ENCODE results near the gene PAX5.

Gene PAX5

DNA sequence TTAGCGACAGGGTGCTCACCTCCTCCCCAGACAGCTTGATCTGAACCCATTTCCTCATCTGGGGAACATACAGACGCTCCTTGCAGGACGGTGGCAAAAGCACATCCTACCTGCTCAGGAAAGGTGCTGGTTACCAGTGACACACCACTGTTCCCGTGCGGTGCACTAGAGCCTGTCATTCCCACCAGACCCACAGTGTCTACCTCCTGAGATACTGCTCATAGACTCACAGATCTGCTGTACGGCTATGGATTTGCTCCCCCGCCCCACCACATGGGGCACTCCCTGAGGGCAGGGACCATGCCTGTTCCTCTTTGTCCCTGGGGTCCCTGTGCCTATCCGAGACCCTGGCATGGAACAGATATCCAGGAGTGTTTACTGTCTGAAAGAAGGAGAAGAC lies 208.9 kb downstream of the PAX5 start:
- no peak for DNase-seq

DNA sequence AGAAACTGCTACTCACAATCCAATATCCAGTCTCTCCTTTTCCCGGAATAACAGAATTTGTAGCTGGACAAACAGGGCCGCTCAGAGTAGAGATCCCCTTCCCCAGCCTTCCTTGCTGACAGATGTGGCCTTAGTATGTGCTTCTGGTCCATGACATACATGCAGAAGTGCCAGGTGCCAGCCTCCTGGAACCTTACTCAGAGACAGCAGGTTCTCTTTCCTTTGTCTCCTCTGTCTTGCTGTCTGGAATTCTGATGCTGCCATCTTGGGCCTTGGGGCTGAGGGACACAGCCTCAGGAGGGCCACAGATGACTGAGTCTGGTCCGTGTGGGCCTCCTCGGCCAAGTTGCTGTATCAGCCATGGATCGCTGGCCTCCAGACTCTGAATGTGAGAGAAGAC lies 210.1 kb downstream of the PAX5 start:
- DNase-seq = no peak

DNA sequence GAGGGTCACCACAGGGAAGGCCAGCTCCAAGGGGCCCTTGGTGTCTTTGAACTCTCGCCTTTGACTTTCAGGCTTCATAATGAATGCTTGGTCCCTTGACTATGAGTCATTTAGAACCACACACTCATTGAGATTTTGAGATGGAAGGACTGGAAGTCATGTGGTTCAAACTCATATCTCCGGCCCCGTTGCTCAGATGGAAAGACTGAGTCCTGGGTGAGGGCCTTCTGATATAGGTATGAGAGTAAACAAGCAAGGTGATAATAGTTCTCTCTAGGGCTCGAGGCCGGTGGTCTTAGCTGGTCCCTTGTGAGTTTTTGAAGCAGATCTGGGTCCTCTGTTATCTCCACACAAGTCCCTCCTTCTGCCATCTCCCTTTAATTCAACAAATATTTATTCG lies 210.6 kb downstream of the PAX5 start:
- no peak for DNase-seq

GRCh38 chr9:36822201-36822600 lies 211.9 kb downstream of the PAX5 start:
- DNase-seq = no peak

- no peak for DNase-seq
Measured at GRCh38 chr9:36820392-36820861, 213.6 kb downstream of the PAX5 start.

DNA sequence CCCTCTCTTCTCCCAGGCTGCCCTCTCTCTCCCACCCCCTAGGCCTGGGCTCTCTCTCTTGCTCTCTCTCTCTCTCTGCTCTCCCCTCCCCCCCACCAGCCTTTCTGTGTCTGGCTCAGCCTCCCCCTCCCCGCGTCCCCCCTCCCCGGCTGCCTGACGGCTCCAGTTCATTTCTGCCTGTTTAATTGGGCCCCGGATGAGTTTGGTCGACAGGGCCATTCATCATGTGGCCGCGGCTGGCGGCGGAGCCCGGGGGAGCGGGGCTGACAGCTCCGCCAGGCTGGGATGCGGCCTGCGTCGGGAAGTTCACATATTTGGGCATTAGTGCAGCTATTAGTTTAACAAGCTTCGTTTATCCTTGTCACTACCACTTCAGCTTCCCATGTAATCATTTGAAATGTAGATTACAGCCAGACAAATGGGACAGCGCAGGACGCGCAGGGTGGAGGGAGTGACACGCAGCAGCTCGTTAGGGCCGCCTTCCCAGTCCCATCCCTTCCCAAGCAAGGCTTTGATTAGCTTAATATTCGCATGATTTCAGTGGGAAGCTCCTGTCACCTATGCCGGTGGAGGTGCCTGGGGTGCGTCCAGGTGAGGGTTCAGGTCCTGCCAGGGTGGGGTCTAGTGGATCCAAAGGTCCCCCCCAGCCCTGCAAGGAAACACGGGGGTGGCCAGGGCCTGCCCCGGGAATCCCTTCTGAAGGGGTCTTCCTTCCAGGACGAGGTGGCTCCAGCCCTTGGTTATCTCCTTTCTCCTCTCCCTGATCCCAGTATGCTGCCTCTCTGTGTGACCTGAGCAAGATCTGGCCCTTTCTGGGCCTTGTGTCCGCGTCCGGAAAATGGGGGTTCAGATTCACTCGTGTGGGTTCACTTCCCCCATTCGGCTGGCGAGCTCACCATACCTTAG lies 214.8 kb downstream of the PAX5 start:
- DNase-seq = no peak

GRCh38 chr9:36818242-36818938 lies 215.7 kb downstream of the PAX5 start:
- no peak for DNase-seq

DNA sequence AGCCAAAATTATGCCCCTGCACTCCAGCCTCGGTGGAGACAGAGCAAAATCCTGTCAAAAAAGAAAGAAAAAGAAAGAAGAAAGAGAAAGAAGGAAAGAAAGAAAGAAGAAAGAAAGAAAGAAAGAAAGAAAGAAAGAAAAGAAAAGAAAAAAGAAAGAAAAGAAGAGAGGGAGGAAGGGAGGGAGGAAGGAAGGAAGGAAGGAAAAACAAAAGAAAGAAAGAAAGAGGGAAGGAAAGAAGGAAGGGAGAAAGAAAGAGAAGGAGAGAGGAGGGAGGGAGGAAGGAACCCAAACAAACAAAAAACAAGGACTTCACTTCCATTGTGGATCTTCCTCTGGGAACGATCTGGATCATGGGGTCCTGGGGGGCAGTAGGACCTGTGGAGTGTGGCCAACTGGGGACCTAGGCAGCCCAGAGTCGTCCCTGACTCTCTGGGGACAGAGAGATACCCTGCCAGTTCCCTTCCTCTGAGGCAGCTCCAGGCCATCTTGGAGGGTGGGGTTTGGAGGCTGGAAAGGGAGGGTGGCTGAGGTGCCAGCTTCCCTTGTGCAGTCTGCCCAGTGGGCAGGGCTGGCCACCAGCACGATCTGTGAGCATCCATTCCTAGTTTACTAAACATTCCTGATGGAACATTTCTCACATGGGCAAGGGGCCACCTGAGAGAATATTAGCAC lies 216.8 kb downstream of the PAX5 start:
- DNase-seq = no peak

- no peak for DNase-seq
Measured at GRCh38 chr9:36816371-36816770, 217.7 kb downstream of the PAX5 start.

DNA sequence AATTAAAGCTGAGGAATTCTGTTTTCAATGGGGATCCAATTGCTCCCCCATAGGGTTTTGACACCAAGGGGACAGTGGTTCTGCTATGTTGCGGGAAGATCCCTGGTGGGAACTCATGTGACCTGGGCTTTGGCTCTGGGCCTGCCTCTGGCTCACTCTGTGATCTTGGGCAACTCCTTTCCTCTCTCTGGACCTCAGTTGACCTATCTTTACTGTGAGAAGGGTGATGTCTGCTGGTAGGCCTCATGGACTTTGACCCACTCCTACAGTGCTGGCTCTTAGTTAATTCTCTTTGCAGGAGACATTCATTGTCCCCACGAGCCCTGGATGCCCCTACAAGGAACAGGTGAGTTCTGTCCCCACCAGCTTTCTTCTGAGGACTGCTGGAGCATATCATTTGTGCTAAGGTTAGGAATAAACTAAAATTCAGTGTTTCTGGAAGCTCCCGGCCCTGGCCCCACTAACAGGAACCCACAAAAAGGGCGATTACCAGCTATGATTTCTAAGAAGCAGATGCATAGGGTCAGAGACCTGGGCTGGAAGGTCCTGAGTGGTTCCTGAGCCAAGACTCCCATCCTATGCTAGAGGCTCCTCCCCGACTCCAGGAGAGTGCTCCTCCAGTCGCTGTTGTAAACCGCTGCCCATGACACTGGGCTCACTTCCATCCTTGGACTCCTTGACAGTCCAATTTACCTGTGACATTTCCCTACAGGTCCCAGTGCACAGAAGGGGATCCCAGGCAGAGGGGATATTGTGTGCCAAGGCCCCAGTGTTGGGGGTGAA lies 218.3 kb downstream of the PAX5 start:
- DNase-seq = no peak

- DNase-seq = no peak
Measured at GRCh38 chr9:36815023-36815422, 219.0 kb downstream of the PAX5 start.

DNA sequence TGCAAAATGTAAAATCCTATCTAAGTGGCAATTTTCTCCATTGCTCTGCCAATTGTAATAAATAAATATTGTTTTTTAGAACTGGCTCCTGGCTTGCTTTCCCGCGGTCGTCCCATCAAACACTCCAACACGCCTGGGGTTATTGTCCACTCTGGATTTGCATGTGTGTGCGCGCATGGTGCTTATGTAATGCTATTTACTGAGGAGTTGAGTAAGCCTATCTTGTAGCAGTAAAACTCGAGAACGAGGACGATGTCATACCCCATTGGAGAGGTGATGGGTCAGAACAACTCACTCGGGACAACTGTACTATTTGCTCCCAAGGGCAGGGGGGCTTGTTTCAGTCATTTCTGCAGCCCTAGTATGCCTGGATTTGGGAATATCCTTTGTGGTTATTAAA lies 220.9 kb downstream of the PAX5 start:
- no peak for DNase-seq

DNA sequence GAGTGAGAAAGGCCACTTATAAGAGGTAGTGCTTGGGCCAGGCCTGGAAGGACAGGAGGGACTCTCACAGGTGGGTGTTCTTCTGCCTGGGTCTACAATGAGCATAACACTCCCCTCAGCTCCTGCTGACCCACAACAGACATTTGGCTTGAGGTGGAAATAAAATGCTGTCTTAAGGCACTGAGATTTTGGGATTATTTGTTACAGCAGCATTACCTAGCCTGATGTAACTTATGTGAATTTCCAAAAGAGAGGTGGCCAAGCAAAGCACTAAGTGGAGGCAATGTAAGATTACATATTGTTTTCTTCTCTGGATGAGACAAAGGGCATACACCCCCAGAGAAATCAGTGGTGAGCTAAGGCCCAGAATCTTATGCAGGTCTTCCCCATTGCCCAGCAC lies 221.5 kb downstream of the PAX5 start:
- DNase-seq = no peak

GRCh38 chr9:36808251-36808650 lies 225.8 kb downstream of the PAX5 start:
- DNase-seq = no peak

GRCh38 chr9:36803961-36804360 lies 230.1 kb downstream of the PAX5 start:
- DNase-seq = no peak

- no peak for DNase-seq
Measured at GRCh38 chr9:36802201-36802920, 231.7 kb downstream of the PAX5 start.

GRCh38 chr9:36800455-36800854 lies 233.6 kb downstream of the PAX5 start:
- DNase-seq = no peak

- DNase-seq = no peak
Measured at GRCh38 chr9:36798350-36799065, 235.6 kb downstream of the PAX5 start.

GRCh38 chr9:36797471-36798220 lies 236.4 kb downstream of the PAX5 start:
- DNase-seq = no peak

DNA sequence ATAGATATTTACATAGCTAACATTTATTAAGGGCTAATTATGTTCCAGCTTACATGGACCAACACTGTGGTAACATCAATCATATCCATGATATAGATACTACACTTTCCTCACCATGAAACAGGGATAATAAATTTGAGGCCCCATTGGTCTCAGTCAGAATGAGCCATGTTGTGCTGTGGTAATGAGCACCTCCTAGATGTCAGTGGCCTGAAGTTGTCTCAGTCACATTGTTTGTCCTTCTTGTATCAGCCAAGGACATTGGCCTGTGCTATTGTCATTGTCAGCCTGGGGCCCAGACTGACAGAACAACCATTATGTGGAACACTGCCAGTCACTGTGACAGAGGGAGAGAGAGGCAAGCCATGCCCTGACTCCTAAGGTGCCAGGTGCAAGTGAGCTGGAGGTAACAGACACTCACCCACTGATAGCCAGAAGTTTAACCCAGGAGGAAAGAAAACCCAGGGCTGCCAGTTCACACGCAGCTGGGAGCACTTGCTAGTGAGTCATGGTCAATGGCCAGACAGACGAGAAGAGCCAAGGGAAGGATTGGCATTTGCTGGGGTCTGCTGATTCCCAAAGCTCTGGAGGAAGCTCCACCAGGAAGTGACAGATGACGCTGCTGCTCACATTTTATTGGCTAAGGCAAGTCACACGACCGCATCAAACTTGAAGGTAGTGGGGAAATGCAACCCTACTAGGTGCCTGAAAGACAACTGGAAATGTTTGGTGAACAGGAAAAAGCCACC lies 237.2 kb downstream of the PAX5 start:
- DNase-seq = no peak

Data from activated effector memory CD4-positive, alpha-beta T cell treated with Interleukin-2 at 50 U/mL for 16 hours (primary cell).